Endothelial cell of umbilical vein (primary cell): Measurements from ENCODE around the gene GTF2F1.

Experiments used
- EZH2 ChIP-seq: IDR thresholded peaks from 2 replicates; pipeline ENCODE4 v1.6.1; 2012; ENCODE audit warnings: borderline replicate concordance, low read depth, mild to moderate bottlenecking, moderate library complexity, low read length, inconsistent platforms; ENCODE audit not compliant: severe bottlenecking
- MYC ChIP-seq: IDR thresholded peaks from one replicate; pipeline ENCODE4 v1.6.1; 2011; ENCODE audit warnings: mild to moderate bottlenecking, low read depth, low read length
- POLR2A ChIP-seq: IDR thresholded peaks from 2 replicates; pipeline ENCODE4 v1.6.1; 2012; ENCODE audit warnings: low read depth, mild to moderate bottlenecking, control low read depth, low read length
- POLR2AphosphoS5 ChIP-seq: IDR thresholded peaks from 2 replicates; pipeline ENCODE4 v1.6.1; 2012; ENCODE audit warnings: low read depth, mild to moderate bottlenecking, control low read depth, low read length, moderate library complexity; ENCODE audit not compliant: insufficient read depth
- TF ChIP-seq, protein P1 (sequence below): IDR thresholded peaks from 2 replicates; pipeline ENCODE4 v1.6.1; 2011; ENCODE audit not compliant: insufficient read depth, insufficient read length
- TF ChIP-seq, protein P2 (sequence below), 2 donors: IDR thresholded peaks; 1 replicate in 1 of 2; 2 replicates in 1 of 2; pipeline ENCODE4 v1.5.1; 2011; ENCODE audit warnings: low read length in 2 of 2, mild to moderate bottlenecking in 2 of 2, moderate library complexity in 2 of 2, control low read depth in 1 of 2, inconsistent platforms in 1 of 2, low read depth in 1 of 2; ENCODE audit not compliant: insufficient read depth in 1 of 2; ENCODE audit errors: extremely low read depth in 1 of 2

DNA sequence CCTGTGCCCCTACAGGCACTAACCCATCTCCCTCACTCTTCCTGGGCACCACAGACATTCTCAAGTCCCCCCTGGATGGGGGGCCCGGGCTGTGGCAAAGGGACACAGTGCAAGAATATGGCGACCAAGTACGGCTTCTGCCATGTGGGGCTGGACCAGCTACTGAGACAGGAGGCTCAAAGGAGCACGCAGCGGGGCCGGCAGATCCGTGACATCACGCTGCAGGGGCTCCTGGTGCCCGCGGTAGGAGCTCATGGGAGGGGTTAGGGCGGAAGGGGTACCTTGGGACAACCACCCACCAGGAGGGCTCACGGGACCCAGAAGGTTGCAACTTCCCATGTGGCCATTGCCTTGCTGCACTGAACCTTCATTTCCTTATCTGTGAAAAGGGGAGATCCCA lies 3.3 kb upstream of the GTF2F1 start:
- no peak for TF ChIP-seq EZH2
- TF ChIP-seq, protein P1, sequence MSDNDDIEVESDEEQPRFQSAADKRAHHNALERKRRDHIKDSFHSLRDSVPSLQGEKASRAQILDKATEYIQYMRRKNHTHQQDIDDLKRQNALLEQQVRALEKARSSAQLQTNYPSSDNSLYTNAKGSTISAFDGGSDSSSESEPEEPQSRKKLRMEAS: no peak
- TF ChIP-seq, protein P2, sequence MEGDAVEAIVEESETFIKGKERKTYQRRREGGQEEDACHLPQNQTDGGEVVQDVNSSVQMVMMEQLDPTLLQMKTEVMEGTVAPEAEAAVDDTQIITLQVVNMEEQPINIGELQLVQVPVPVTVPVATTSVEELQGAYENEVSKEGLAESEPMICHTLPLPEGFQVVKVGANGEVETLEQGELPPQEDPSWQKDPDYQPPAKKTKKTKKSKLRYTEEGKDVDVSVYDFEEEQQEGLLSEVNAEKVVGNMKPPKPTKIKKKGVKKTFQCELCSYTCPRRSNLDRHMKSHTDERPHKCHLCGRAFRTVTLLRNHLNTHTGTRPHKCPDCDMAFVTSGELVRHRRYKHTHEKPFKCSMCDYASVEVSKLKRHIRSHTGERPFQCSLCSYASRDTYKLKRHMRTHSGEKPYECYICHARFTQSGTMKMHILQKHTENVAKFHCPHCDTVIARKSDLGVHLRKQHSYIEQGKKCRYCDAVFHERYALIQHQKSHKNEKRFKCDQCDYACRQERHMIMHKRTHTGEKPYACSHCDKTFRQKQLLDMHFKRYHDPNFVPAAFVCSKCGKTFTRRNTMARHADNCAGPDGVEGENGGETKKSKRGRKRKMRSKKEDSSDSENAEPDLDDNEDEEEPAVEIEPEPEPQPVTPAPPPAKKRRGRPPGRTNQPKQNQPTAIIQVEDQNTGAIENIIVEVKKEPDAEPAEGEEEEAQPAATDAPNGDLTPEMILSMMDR (IDR thresholded peaks at IDR 0.05; ENCODE audit: extremely low read depth in 1 of 2, insufficient read depth in 1 of 2, low read depth in 1 of 2, low read length in 2 of 2): no peak
- TF ChIP-seq POLR2AphosphoS5: no peak
- TF ChIP-seq POLR2A: no peak
- TF ChIP-seq MYC: no peak
